Measurements from ENCODE around the gene COL27A1. TPM values are rescaled to one million over a fixed set of nuclear protein-coding genes. Genes with fewer than 3 reads are reported as not detected.

COL27A1 gene
- total RNA-seq, 1 donor from 2014 or later, result 61.4 TPM

DNA sequence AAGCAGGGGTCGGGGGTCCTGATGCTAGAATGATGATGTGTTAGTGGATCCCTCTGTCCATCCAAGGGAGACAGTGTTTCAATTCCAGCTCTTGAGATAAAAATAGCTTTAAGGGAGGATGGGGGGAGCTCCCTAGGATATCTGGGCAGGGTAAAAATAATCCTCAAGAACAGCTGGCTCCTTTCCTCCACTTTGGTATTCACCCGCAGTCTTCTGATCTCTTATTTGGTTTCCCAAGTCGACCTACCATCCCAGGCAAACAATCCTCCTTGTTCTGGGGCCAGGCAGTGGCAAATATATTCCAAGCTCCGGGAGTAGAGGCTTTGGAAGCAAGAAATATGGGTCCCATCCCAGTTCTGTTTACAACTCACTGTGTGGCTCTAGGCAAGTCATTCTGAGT lies 14.5 kb upstream of the COL27A1 start:
- Mint-ChIP-seq H3K9me3 (ENCODE audit: unreplicated experiment) (no peaks in the 10 kb centered on the region), H3K4me3 (ENCODE audit: unreplicated experiment) (no peak overlapping the region), H3K27ac (ENCODE audit: unreplicated experiment) (no peak overlapping the region), H3K36me3 (ENCODE audit: low read depth, unreplicated experiment) (no peaks in the 10 kb centered on the region), H3K4me1 (ENCODE audit: unreplicated experiment) (no peaks in the 10 kb centered on the region), H3K27me3 (ENCODE audit: unreplicated experiment) (peaks cover 10% of the 10 kb centered on the region)
- TF ChIP-seq, protein P1, sequence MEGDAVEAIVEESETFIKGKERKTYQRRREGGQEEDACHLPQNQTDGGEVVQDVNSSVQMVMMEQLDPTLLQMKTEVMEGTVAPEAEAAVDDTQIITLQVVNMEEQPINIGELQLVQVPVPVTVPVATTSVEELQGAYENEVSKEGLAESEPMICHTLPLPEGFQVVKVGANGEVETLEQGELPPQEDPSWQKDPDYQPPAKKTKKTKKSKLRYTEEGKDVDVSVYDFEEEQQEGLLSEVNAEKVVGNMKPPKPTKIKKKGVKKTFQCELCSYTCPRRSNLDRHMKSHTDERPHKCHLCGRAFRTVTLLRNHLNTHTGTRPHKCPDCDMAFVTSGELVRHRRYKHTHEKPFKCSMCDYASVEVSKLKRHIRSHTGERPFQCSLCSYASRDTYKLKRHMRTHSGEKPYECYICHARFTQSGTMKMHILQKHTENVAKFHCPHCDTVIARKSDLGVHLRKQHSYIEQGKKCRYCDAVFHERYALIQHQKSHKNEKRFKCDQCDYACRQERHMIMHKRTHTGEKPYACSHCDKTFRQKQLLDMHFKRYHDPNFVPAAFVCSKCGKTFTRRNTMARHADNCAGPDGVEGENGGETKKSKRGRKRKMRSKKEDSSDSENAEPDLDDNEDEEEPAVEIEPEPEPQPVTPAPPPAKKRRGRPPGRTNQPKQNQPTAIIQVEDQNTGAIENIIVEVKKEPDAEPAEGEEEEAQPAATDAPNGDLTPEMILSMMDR (IDR thresholded peaks at IDR 0.05; ENCODE audit: unreplicated experiment), result no peak
- DNase-seq (ENCODE audit: low spot score), result no peak

GRCh38 chr9:114141553-114142402 lies 13.6 kb upstream of the COL27A1 start:
- no peaks in the 10 kb centered on the region for H3K4me1 Mint-ChIP-seq (ENCODE audit: unreplicated experiment)
- peaks cover 11% of the 10 kb centered on the region for H3K27me3 Mint-ChIP-seq (ENCODE audit: unreplicated experiment)
- no peaks in the 10 kb centered on the region for H3K36me3 Mint-ChIP-seq (ENCODE audit: low read depth, unreplicated experiment)
- DNase-seq (ENCODE audit: low spot score), result no peak
- TF ChIP-seq, protein P1 (IDR thresholded peaks at IDR 0.05; ENCODE audit: unreplicated experiment), result no peak
- H3K9me3 Mint-ChIP-seq (ENCODE audit: unreplicated experiment), result no peaks in the 10 kb centered on the region
- H3K27ac Mint-ChIP-seq (ENCODE audit: unreplicated experiment), result no peak overlapping the region
- no peak overlapping the region for H3K4me3 Mint-ChIP-seq (ENCODE audit: unreplicated experiment)

DNA sequence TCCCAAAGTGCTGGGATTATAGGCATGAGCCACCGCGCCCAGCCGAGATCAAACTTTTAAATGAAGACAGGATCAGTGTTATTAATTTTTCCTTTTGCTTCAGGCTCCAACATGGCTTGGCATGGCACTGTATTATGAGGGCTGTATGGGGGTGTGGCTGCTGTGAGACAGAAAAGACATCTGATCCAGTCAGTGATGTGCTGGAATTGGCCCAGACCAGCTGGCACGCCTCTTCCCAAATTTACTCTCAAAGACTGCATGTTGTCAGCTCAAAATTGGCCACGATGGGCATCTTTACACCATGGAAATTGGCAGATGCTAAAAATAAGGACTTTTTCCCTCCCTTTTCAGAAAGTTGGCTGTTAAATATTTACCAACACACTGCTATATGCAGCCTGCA lies 12.1 kb upstream of the COL27A1 start:
- no peak for DNase-seq (ENCODE audit: low spot score)
- Mint-ChIP-seq H3K27ac (ENCODE audit: unreplicated experiment) (no peak overlapping the region), H3K9me3 (ENCODE audit: unreplicated experiment) (no peaks in the 10 kb centered on the region), H3K36me3 (ENCODE audit: low read depth, unreplicated experiment) (no peaks in the 10 kb centered on the region), H3K27me3 (ENCODE audit: unreplicated experiment) (peaks cover 11% of the 10 kb centered on the region), H3K4me3 (ENCODE audit: unreplicated experiment) (no peak overlapping the region), H3K4me1 (ENCODE audit: unreplicated experiment) (no peaks in the 10 kb centered on the region)
- TF ChIP-seq, protein P1 (IDR thresholded peaks at IDR 0.05; ENCODE audit: unreplicated experiment), result no peak

DNA sequence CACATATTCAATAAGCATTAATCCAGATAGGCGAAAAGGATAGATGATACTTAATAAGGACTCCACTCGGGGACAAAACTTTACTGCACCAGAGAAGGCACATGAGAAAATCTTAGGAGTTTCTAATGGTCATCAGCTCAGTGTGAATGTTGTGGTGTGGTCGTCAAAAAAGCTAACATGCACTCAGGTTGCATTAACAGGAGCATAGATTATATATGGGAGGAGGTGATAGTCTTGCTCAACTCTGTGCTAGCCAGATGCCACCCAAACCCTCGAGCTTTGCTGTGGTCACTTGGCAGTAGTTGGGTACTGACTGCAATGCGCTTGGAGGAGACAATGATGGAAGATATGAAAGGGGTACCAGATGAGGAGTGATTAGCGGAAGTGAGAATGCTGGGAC lies 8.6 kb upstream of the COL27A1 start:
- Mint-ChIP-seq H3K9me3 (ENCODE audit: unreplicated experiment) (no peaks in the 10 kb centered on the region), H3K4me1 (ENCODE audit: unreplicated experiment) (no peaks in the 10 kb centered on the region), H3K27me3 (ENCODE audit: unreplicated experiment) (peaks cover 9% of the 10 kb centered on the region), H3K4me3 (ENCODE audit: unreplicated experiment) (no peak overlapping the region), H3K36me3 (ENCODE audit: low read depth, unreplicated experiment) (no peaks in the 10 kb centered on the region), H3K27ac (ENCODE audit: unreplicated experiment) (no peak overlapping the region)
- TF ChIP-seq, protein P1 (IDR thresholded peaks at IDR 0.05; ENCODE audit: unreplicated experiment), result no peak
- DNase-seq (ENCODE audit: low spot score), result no peak

DNA sequence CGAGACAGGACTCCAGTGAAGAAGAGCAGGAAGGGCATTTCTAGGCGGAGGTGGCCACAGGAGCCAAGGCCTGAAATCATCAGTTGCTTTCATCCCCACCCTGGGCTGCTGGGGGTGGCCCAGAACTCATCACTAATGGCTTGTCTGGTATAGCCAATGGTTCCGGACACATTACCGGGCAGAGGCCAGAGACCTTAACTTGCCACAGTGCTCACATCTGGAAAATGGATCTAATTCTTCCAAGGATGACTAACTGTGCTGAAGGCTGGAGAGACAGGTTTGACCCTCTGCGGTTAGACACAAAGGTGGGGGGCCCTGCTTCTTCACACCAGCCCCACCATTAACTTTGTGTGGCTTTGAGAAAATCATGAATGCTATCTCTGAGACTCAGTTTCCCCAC lies 6.2 kb upstream of the COL27A1 start:
- peaks cover 7% of the 10 kb centered on the region for H3K4me1 Mint-ChIP-seq (ENCODE audit: unreplicated experiment)
- peaks cover 13% of the 10 kb centered on the region for H3K27me3 Mint-ChIP-seq (ENCODE audit: unreplicated experiment)
- H3K9me3 Mint-ChIP-seq (ENCODE audit: unreplicated experiment), result no peaks in the 10 kb centered on the region
- DNase-seq (ENCODE audit: low spot score), result no peak
- TF ChIP-seq, protein P1 (IDR thresholded peaks at IDR 0.05; ENCODE audit: unreplicated experiment), result no peak
- no peak overlapping the region for H3K4me3 Mint-ChIP-seq (ENCODE audit: unreplicated experiment)
- H3K27ac Mint-ChIP-seq (ENCODE audit: unreplicated experiment), result no peak overlapping the region
- H3K36me3 Mint-ChIP-seq (ENCODE audit: low read depth, unreplicated experiment), result no peaks in the 10 kb centered on the region

Data from endothelial cell (in vitro differentiated cells).